Measurements from ENCODE around the gene KRAS.

DNA sequence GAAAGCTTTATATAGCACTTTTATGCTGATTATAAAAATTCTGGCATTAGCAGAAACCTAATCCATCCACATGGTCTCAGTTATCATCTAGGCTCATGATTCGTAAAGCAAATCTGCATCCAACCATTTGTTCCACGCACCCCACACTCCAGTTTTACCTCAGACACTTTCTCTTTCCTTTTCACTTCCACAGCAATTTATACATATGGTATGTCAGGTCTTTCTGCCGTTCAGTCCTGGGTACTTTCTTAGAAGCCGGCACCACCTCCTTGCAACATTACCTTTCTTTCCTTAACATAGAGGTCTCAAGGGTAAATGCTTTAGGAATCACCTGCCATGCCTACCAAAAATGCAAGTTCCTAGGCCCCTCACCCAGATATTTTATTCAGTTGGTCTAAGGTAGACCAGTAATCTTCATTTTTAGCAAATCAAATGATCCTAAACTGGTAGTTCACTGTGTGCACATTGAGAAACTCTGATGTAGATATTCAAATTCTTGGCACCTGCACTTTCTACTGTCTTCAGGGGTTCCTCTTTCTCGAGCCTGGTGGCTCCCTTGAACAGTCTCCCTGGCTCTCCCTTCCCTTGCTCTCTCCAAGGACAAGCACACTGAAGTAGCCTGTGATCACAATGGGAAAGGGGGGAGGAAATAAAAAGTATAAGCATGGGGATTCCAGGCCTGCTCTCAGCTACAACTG, 2.8 kb upstream of the KRAS start:
- TF ChIP-seq, protein P1, sequence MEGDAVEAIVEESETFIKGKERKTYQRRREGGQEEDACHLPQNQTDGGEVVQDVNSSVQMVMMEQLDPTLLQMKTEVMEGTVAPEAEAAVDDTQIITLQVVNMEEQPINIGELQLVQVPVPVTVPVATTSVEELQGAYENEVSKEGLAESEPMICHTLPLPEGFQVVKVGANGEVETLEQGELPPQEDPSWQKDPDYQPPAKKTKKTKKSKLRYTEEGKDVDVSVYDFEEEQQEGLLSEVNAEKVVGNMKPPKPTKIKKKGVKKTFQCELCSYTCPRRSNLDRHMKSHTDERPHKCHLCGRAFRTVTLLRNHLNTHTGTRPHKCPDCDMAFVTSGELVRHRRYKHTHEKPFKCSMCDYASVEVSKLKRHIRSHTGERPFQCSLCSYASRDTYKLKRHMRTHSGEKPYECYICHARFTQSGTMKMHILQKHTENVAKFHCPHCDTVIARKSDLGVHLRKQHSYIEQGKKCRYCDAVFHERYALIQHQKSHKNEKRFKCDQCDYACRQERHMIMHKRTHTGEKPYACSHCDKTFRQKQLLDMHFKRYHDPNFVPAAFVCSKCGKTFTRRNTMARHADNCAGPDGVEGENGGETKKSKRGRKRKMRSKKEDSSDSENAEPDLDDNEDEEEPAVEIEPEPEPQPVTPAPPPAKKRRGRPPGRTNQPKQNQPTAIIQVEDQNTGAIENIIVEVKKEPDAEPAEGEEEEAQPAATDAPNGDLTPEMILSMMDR (IDR thresholded peaks at IDR 0.05), result no peak
- TF ChIP-seq POLR2A (IDR thresholded peaks at IDR 0.05), result no peak
